Karpas-422 (cell line): Measurements from ENCODE around the gene DUSP18. TPM values are rescaled to one million over a fixed set of nuclear protein-coding genes. Genes with fewer than 3 reads are reported as not detected.
"Not testable (repeated sequence)": the region's sequence is repeated elsewhere in the genome, so short reads cannot be mapped to it uniquely, and the experiment has no call there.

Experiments used
- DNase-seq: peaks from one replicate; pipeline ENCODE4 v3.0.0-alpha.2; 2015
- H2AFZ ChIP-seq: fragments of 200-600 bp; sonication (generic); 2 replicates; pipeline ENCODE4 v1.6.1; 2014; ENCODE audit warnings: antibody characterized with exemption, low read length, mixed read lengths
- H3K27ac ChIP-seq: fragments of 200-600 bp; sonication (generic); 2 replicates; pipeline ENCODE4 v1.5.1; 2014; ENCODE audit warnings: mild to moderate bottlenecking, low read length, moderate library complexity
- H3K27me3 ChIP-seq: fragments of 200-600 bp; sonication (generic); 2 replicates; pipeline ENCODE4 v1.6.1; 2014; ENCODE audit warnings: low read length, mixed read lengths
- H3K36me3 ChIP-seq: fragments of 200-600 bp; sonication (generic); 2 replicates; pipeline ENCODE4 v1.6.1; 2014; ENCODE audit warnings: low read length, mixed read lengths; ENCODE audit not compliant: insufficient read depth
- H3K4me1 ChIP-seq: fragments of 200-600 bp; sonication (generic); 2 replicates; pipeline ENCODE4 v1.6.1; 2014; ENCODE audit warnings: mild to moderate bottlenecking, low read length, mixed read lengths
- H3K4me2 ChIP-seq: fragments of 200-600 bp; sonication (generic); 2 replicates; pipeline ENCODE4 v1.6.1; 2014; ENCODE audit warnings: low read length, low read depth, mild to moderate bottlenecking; ENCODE audit not compliant: poor library complexity, severe bottlenecking
- H3K4me3 ChIP-seq: fragments of 200-600 bp; sonication (generic); 2 replicates; pipeline ENCODE4 v1.5.1; 2014; ENCODE audit warnings: mild to moderate bottlenecking, antibody characterized with exemption, low read length, mixed read lengths
- H3K79me2 ChIP-seq: fragments of 200-600 bp; sonication (generic); 2 replicates; pipeline ENCODE4 v1.6.1; 2014; ENCODE audit warnings: mild to moderate bottlenecking, low read length, mixed read lengths
- H3K9ac ChIP-seq: fragments of 200-600 bp; sonication (generic); 2 replicates; pipeline ENCODE4 v1.6.0; 2014; ENCODE audit warnings: low read length
- H3K9me2 ChIP-seq: fragments of 200-600 bp; sonication (generic), shearing (Covaris generic); replicated peaks from 2 replicates; pipeline ENCODE4 v1.6.0; 2014; ENCODE audit warnings: mild to moderate bottlenecking, low read length, moderate library complexity; ENCODE audit not compliant: insufficient read depth
- H3K9me3 ChIP-seq: fragments of 300-700, 200-600 bp; sonication (generic); 2 replicates; pipeline ENCODE4 v1.6.1; 2014; ENCODE audit warnings: low read length, mixed read lengths
- H4K20me1 ChIP-seq: fragments of 200-600 bp; sonication (generic); 2 replicates; pipeline ENCODE4 v1.6.1; 2014; ENCODE audit warnings: mild to moderate bottlenecking, antibody characterized with exemption, low read length, low read depth; ENCODE audit not compliant: insufficient read depth
- total RNA-seq: library from RNA; depleted of rRNA; stranded (reverse); fragments of >200 nt; shearing (Covaris generic); gene quantifications from 2 replicates; pipeline ENCODE4 v1.2.3, GENCODE V29; 2014; ENCODE audit warnings: low replicate concordance; rRNA removed

The DUSP18 gene
- total RNA-seq = 6.3 and 11.2 TPM in 2 replicates

DNA sequence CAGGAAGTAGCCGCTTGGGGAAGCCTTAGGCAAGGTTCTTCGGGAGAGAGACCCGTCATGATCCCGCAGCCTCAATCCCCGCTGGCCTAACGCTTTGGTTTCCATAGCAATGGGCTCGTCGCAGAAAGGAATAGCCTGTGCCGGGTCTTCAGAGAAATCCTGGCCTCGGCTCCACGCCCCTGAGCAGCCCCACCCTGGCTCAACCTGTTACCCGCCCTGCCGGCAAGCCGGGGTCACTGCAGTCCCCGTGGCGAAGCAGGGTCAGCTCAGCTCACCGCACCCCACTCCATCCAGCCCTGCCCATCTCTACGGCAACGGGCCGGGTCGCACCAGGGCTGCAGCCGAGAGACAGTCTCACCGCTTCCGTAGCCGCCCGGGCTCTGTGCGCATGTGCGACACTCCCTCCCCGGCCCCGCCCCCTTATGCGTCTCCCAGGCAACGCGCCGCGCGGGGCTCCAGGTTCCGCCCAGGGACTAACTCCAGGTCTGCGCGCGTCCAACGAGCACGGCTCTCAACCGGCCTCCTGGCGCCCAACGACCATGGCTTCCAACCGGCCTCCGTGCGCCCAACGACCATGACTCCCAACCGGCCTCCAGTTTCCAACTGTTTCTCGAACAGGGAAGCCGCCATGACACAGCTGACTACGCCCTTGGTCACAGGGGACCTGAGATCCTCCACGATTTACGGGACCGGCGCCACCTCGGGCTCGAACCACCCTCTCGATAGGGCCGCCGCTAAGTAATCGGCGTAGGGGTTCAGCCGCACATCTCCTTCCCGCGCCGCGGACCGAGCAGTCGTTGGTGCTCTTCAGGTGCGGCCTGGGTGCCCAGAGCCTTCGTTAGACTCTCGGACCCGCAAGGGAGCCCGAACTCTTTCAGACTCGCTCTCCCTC lies at the start of gene DUSP18:
Gene DUSP18 (minus strand): TSS at position 382 of the 892 bp plus-strand sequence. CDS start 3,872 bp downstream, outside the sequence.
- Histone ChIP-seq H3K4me3 (peak within 1 kb of the TSS; percentile 86), H3K9ac (peak within 1 kb of the TSS; percentile 77), H2AFZ (peak within 1 kb of the TSS; percentile 78)

GRCh38 chr22:30714062-30714461 lies 46.4 kb upstream of the DUSP18 start:
- Histone ChIP-seq H4K20me1 (no peaks in the 10 kb centered on the region), H3K27me3 (no peaks in the 10 kb centered on the region), H3K4me2 (no peak overlapping the region), H3K4me1 (no peaks in the 10 kb centered on the region), H3K9ac (no peak overlapping the region), H3K36me3 (no peaks in the 10 kb centered on the region), H3K9me3 (no peaks in the 10 kb centered on the region), H2AFZ (no peak overlapping the region), H3K27ac (no peak overlapping the region), H3K4me3 (no peak overlapping the region), H3K79me2 (no peaks in the 10 kb centered on the region), H3K9me2 (no peaks in the 10 kb centered on the region)
- no peak for DNase-seq

More for the DNA sequence above, at the start of gene DUSP18:
- H3K36me3 ChIP-seq = no peaks in the 10 kb centered on the region
- H3K27ac ChIP-seq = no peak within 1 kb of the TSS
- H3K79me2 ChIP-seq = no peaks in the 10 kb centered on the region
- no peaks in the 10 kb centered on the region for H3K27me3 ChIP-seq
- no peaks in the 10 kb centered on the region for H4K20me1 ChIP-seq
- DNase-seq = peak; percentile 96
- H3K4me2 ChIP-seq = peak within 1 kb of the TSS; percentile 95
- H3K4me1 ChIP-seq = peaks cover 19% of the 10 kb centered on the region
- no peaks in the 10 kb centered on the region for H3K9me3 ChIP-seq
- H3K9me2 ChIP-seq = no peaks in the 10 kb centered on the region

- Histone ChIP-seq H4K20me1 (no peaks in the 10 kb centered on the region), H3K27ac (no peak overlapping the region), H3K27me3 (no peaks in the 10 kb centered on the region), H3K36me3 (no peaks in the 10 kb centered on the region), H3K9me2 (no peaks in the 10 kb centered on the region), H3K4me3 (no peak overlapping the region), H3K79me2 (no peaks in the 10 kb centered on the region), H3K4me2 (no peak overlapping the region), H2AFZ (no peak overlapping the region), H3K9me3 (no peaks in the 10 kb centered on the region), H3K4me1 (no peaks in the 10 kb centered on the region), H3K9ac (no peak overlapping the region)
- DNase-seq = no peak
These were observed 44.4 kb upstream of the DUSP18 start for GRCh38 chr22:30712094-30712493.

GRCh38 chr22:30709980-30710379 lies 42.3 kb upstream of the DUSP18 start:
- not testable (repeated sequence) for H3K79me2 ChIP-seq, DNase-seq, H3K9ac ChIP-seq, H3K36me3 ChIP-seq, H3K9me2 ChIP-seq, H3K4me3 ChIP-seq, H3K9me3 ChIP-seq, H3K4me2 ChIP-seq, H4K20me1 ChIP-seq, H2AFZ ChIP-seq, H3K27me3 ChIP-seq, H3K27ac ChIP-seq, H3K4me1 ChIP-seq

DNA sequence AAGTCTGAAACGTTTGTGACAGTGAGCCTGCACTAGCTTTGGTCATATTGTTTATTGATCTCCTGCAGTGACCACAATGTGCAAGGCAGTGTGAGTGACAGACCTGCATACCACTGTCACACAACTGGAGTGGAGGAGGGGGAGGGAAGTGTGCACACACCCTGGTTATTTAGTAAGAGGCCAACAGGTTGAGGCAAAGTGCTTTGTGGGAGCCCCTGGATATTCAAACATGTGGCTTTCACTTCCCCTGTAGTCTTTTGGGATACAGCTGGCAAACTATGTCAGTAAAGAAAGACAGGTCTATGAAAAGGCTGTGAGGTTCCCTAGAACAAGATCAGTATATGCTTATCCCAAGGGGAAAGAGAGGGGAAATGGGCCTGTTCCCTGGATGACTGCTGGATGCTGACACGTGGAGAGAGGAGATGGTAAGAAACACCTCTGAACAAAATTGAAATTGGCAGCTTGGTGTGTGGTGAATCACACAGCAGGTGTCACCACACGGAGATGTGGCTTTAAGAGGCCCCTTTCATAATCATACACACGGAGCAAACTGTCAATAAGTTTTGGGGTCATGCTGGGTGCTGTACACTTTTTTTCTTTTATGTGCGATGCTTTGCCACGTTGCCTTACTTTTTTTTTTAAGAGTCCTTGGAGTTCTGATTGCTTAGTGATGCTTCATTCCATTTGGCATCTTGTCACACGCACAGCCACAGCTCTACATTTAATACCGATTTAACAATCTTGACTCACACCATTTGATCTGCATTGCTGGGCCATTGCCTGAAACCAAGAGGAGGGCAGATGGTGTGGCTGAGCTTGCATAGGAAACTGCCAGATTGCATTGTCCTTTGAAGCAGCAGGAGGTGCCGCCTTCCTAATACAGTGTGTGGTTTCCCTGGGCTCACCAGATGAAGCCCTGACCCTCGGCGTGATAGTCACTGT lies 38.3 kb upstream of the DUSP18 start:
- H3K9me3 ChIP-seq = no peaks in the 10 kb centered on the region
- no peak overlapping the region for H2AFZ ChIP-seq
- no peak overlapping the region for H3K4me2 ChIP-seq
- H3K9ac ChIP-seq = no peak overlapping the region
- H3K9me2 ChIP-seq = no peaks in the 10 kb centered on the region
- no peaks in the 10 kb centered on the region for H3K27me3 ChIP-seq
- H3K4me3 ChIP-seq = no peak overlapping the region
- H4K20me1 ChIP-seq = no peaks in the 10 kb centered on the region
- DNase-seq = no peak
- no peaks in the 10 kb centered on the region for H3K79me2 ChIP-seq
- no peak overlapping the region for H3K27ac ChIP-seq
- H3K36me3 ChIP-seq = no peaks in the 10 kb centered on the region
- no peaks in the 10 kb centered on the region for H3K4me1 ChIP-seq

DNA sequence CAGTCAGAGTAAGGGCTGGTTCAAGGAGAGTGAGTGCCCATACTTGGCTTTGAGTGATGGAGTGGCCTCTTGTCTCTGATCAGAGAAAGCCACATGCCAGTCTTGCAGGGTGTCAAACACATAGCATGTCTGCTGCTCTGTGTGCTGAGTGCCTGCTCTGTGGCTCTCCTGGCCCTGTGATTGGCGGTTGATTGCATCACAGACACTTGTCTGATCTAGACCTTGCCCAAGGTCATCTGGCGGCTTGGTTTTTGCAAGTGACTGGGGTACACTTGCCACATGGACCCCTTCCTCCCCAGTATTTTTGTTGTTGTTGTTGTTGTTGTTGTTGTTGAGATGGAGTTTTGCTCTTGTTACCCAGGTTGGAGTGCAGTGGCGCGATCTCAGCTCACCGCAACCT lies 37.3 kb upstream of the DUSP18 start:
- H3K36me3 ChIP-seq = no peaks in the 10 kb centered on the region
- H4K20me1 ChIP-seq = no peaks in the 10 kb centered on the region
- no peaks in the 10 kb centered on the region for H3K9me3 ChIP-seq
- no peaks in the 10 kb centered on the region for H3K9me2 ChIP-seq
- H3K4me1 ChIP-seq = no peaks in the 10 kb centered on the region
- H3K9ac ChIP-seq = no peak overlapping the region
- no peaks in the 10 kb centered on the region for H3K27me3 ChIP-seq
- DNase-seq = no peak
- no peak overlapping the region for H3K4me3 ChIP-seq
- H2AFZ ChIP-seq = no peak overlapping the region
- no peak overlapping the region for H3K27ac ChIP-seq
- no peak overlapping the region for H3K4me2 ChIP-seq
- H3K79me2 ChIP-seq = no peaks in the 10 kb centered on the region

GRCh38 chr22:30702856-30703255 lies 35.2 kb upstream of the DUSP18 start:
- Histone ChIP-seq H3K4me2 (no peak overlapping the region), H2AFZ (no peak overlapping the region), H3K9me3 (no peaks in the 10 kb centered on the region), H3K9me2 (no peaks in the 10 kb centered on the region), H3K4me3 (no peak overlapping the region), H3K27ac (no peak overlapping the region), H3K4me1 (no peaks in the 10 kb centered on the region), H3K79me2 (no peaks in the 10 kb centered on the region), H3K27me3 (no peaks in the 10 kb centered on the region), H4K20me1 (no peaks in the 10 kb centered on the region), H3K36me3 (no peaks in the 10 kb centered on the region), H3K9ac (no peak overlapping the region)
- DNase-seq = no peak

DNA sequence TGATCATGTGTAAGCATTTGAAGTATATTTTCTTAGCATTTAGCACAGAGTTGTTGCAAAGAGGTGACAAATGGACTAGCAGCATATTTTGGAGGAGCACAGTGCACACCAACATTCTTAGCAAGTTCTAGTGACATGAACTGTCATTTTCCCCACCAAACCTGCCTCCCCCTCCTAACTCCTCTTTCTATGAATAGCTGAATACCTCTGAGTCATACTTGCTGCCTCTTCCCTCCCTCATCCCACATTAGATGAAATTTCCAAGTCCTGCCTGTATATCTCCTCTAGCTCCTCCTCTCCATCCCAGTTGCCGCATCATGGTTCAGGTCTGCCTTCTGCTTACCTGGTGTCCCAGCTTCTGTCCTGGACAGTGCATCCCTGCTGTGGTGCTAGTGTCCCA lies 34.2 kb upstream of the DUSP18 start:
- Histone ChIP-seq H3K36me3 (no peaks in the 10 kb centered on the region), H2AFZ (no peak overlapping the region), H3K9me3 (no peaks in the 10 kb centered on the region), H3K79me2 (no peaks in the 10 kb centered on the region), H4K20me1 (no peaks in the 10 kb centered on the region), H3K9me2 (no peaks in the 10 kb centered on the region), H3K4me2 (no peak overlapping the region), H3K9ac (no peak overlapping the region), H3K27ac (no peak overlapping the region), H3K4me1 (no peaks in the 10 kb centered on the region), H3K27me3 (no peaks in the 10 kb centered on the region), H3K4me3 (no peak overlapping the region)
- no peak for DNase-seq
